NB4 (cell line): Measurements from ENCODE around the gene ALPL.
A peak's percentile ranks its signal among the peaks of the same experiment; 100 is the strongest.

Experiments
- DNase-seq: peaks from one replicate; pipeline ENCODE4 v3.0.0; 2010; ENCODE audit warnings: low read depth
- H3K4me3 ChIP-seq: one replicate; pipeline ENCODE4 v1.5.1; 2011; ENCODE audit warnings: mild to moderate bottlenecking, low read depth, low read length, moderate library complexity
- MAX ChIP-seq: IDR thresholded peaks from 2 replicates; pipeline ENCODE4 v1.6.1; 2011; ENCODE audit warnings: low read depth, low read length
- MYC ChIP-seq: IDR thresholded peaks from 2 replicates; pipeline ENCODE4 v1.6.1; 2011; ENCODE audit warnings: low read depth, low read length
- POLR2A ChIP-seq: IDR thresholded peaks from 2 replicates; pipeline ENCODE4 v1.6.1; 2011; ENCODE audit warnings: mild to moderate bottlenecking; ENCODE audit not compliant: insufficient read length; ENCODE audit errors: extremely low read depth
- TF ChIP-seq, protein P1 (sequence below): IDR thresholded peaks from one replicate; pipeline ENCODE4 v1.5.1; 2012; ENCODE audit warnings: low read depth, low read length

The ALPL gene

DNA sequence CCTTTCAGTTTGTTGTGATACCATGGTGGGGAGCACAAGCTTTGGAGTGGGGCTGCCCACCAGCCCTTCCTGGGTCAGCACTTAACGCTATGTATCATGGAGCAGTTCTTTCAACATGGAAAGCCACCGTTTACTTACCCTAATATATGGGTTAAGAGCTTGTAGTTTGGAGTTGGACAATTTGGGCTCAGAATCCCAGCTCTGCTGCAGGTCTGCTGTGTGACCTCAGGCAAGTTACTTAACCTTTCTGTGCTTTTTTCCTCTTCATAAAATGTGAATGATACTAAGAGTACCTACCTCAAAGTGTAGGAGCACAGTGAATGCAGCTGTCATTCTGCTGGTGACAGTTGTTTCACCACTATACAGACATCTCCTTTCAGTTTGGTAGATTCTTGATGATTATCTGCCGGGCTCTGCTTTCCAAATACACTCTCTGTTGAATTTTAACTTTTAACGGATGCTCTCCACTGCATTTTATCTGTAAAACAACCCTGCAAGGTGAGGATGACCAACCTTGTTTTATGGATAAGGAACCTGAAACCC lies 23.8 kb downstream of the ALPL start:
- no peak for TF ChIP-seq POLR2A
- no peak for TF ChIP-seq MAX
- TF ChIP-seq MYC: no peak
- TF ChIP-seq, protein P1, sequence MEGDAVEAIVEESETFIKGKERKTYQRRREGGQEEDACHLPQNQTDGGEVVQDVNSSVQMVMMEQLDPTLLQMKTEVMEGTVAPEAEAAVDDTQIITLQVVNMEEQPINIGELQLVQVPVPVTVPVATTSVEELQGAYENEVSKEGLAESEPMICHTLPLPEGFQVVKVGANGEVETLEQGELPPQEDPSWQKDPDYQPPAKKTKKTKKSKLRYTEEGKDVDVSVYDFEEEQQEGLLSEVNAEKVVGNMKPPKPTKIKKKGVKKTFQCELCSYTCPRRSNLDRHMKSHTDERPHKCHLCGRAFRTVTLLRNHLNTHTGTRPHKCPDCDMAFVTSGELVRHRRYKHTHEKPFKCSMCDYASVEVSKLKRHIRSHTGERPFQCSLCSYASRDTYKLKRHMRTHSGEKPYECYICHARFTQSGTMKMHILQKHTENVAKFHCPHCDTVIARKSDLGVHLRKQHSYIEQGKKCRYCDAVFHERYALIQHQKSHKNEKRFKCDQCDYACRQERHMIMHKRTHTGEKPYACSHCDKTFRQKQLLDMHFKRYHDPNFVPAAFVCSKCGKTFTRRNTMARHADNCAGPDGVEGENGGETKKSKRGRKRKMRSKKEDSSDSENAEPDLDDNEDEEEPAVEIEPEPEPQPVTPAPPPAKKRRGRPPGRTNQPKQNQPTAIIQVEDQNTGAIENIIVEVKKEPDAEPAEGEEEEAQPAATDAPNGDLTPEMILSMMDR: no peak
- no peak for DNase-seq
- no peak overlapping the region for H3K4me3 ChIP-seq

- no peak overlapping the region for H3K4me3 ChIP-seq
- DNase-seq: no peak
- TF ChIP-seq POLR2A: no peak
- no peak for TF ChIP-seq MYC
- TF ChIP-seq, protein P1: no peak
- no peak for TF ChIP-seq MAX
These were observed 24.9 kb downstream of the ALPL start for GRCh38 chr1:21534146-21534545.

DNA sequence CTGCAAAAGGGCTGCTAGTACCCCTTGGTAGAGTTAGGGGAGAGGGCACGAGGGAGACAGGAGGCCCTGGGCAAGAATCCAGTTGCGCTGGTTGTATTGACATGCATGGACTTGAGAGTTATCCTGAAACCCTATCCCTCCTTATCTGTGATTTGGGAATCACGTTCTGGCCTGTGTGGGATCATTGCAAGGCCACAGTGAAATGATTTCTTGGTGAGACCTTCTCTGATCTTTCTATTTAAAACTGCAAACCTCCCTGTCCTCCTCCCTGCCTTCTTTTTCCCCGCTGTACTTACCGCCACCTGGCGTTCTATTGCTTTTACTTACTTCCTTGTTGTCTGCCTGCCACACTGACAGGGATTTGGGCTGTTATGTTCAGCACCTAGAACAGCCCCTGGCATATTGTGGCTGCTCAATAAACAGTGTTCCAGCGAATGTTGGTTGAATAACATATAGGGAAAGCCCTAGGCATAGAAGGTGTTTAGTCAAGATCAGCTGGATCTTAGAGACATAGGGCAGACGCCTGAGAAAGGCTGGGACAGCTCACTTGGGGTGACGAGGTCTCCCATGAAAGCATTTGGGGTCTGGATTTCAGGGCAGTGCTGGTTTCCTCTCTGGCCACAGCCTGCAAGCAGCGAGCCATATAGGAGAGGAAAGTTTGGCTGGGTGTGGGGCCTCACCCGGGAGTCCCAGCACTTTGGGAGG lies 25.6 kb downstream of the ALPL start:
- DNase-seq: peak; percentile 62
- TF ChIP-seq POLR2A (no peak), MYC (no peak)
- TF ChIP-seq, protein P1: peak; percentile 57

DNA sequence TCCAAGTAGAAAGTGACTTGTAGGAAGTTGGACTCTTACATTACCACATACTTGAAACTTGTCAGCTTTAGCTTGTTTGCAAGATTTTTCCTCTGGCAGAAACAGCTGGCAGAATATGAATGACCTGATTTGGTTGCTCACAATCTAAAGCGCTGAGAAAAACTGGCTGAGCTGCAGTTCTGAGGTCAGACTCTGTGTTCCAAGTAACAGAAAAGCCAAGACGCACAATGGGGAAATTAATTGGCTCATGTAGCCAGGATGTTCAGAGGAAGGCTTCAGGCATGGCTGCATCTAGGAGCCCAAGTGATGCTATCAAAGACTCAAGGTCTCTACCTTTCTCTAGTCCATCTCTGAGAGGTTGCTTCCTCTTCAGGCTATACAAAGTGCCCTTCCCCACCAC lies 27.0 kb downstream of the ALPL start:
- TF ChIP-seq MYC (no peak), POLR2A (no peak), MAX (no peak)
- TF ChIP-seq, protein P1: no peak
- DNase-seq: no peak
- H3K4me3 ChIP-seq: no peak overlapping the region

More for the DNA sequence above, 25.6 kb downstream of the ALPL start:
- no peak overlapping the region for H3K4me3 ChIP-seq

- H3K4me3 ChIP-seq: no peak overlapping the region
- TF ChIP-seq, protein P1: no peak
- TF ChIP-seq MAX (no peak), POLR2A (no peak)
- no peak for DNase-seq
These were observed 28.3 kb downstream of the ALPL start for GRCh38 chr1:21537511-21537931.
